IMR-90 (cell line): Measurements from ENCODE around the gene BTBD9. TPM values are rescaled to one million over a fixed set of nuclear protein-coding genes. Genes with fewer than 3 reads are reported as not detected.

Source experiments
- ATAC-seq: fragments of 200-7000 bp; cut with Tn5 transposase; 2 replicates; pipeline ENCODE4 v1.9.1; 2020; ENCODE audit warnings: low read depth, mild to moderate bottlenecking, moderate library complexity
- BruUV-seq: library from RNA; stranded (reverse); fragments of 400-500 nt; replicated peaks from 2 replicates; lab custom pipeline; 2021; lab: Mats Ljungman, UMichigan
- CTCF ChIA-PET: fragments of 300-600 bp; formaldehyde crosslinking; extraction: SDS; loops from one replicate; lab custom pipeline; 2021; ENCODE audit warnings: antibody characterized with exemption; lab: Yijun Ruan, JAX
- POLR2A ChIA-PET: fragments of 300-600 bp; sonication (Branson Sonifier 250); formaldehyde crosslinking; loops from one replicate; lab custom pipeline; 2022; ENCODE audit warnings: antibody characterized with exemption; ENCODE audit not compliant: unreplicated experiment; lab: Charles Lee
- DNase-seq: peaks from one replicate; pipeline ENCODE4 v3.0.0; 2013
- H2AFZ ChIP-seq: replicated peaks from 2 replicates; pipeline ENCODE3; 2013; ENCODE audit warnings: low read length, mild to moderate bottlenecking; ENCODE audit not compliant: poor library complexity
- H2AK5ac ChIP-seq: 2 replicates; pipeline ENCODE4 v1.6.1; 2013; ENCODE audit warnings: low read depth, low read length, inconsistent platforms
- H2AK9ac ChIP-seq: replicated peaks from 2 replicates; pipeline ENCODE3; 2013; ENCODE audit warnings: mild to moderate bottlenecking, low read depth, low read length, moderate library complexity; ENCODE audit not compliant: poor library complexity
- H2BK120ac ChIP-seq: 2 replicates; pipeline ENCODE4 v1.6.1; 2013; ENCODE audit warnings: low read depth, low read length, inconsistent platforms
- H2BK15ac ChIP-seq: 3 replicates; pipeline ENCODE4 v1.6.1; 2013; ENCODE audit warnings: low read depth, low read length, inconsistent platforms
- H2BK20ac ChIP-seq: 2 replicates; pipeline ENCODE4 v1.6.1; 2013; ENCODE audit warnings: low read depth, mild to moderate bottlenecking, inconsistent platforms, low read length, moderate library complexity
- H2BK5ac ChIP-seq: 2 replicates; pipeline ENCODE4 v1.6.1; 2013; ENCODE audit warnings: mild to moderate bottlenecking, low read depth, low read length, inconsistent platforms; ENCODE audit not compliant: poor library complexity, severe bottlenecking
- H3K14ac ChIP-seq: replicated peaks from 2 replicates; pipeline ENCODE4 v1.6.1; 2013; ENCODE audit warnings: low read depth, low read length, inconsistent platforms
- H3K18ac ChIP-seq: 2 replicates; pipeline ENCODE4 v1.6.1; 2013; ENCODE audit warnings: low read depth, low read length, control low read depth
- H3K23ac ChIP-seq: 2 replicates; pipeline ENCODE4 v1.6.1; 2013; ENCODE audit warnings: low read depth, low read length, inconsistent platforms
- H3K27ac ChIP-seq: 2 replicates; pipeline ENCODE4 v1.5.1; 2013; ENCODE audit warnings: mild to moderate bottlenecking, control low read depth, low read length; ENCODE audit not compliant: insufficient read depth
- H3K27me3 ChIP-seq: 2 replicates; pipeline ENCODE4 v1.6.1; 2013; ENCODE audit warnings: low read length; ENCODE audit not compliant: control insufficient read depth, insufficient read depth
- H3K36me3 ChIP-seq: 2 replicates; pipeline ENCODE4 v1.6.1; 2013; ENCODE audit warnings: low read length, mixed read lengths; ENCODE audit not compliant: control insufficient read depth, insufficient read depth
- H3K4ac ChIP-seq: 2 replicates; pipeline ENCODE4 v1.6.1; 2013; ENCODE audit warnings: low read depth, low read length, inconsistent platforms
- H3K4me1 ChIP-seq: 2 replicates; pipeline ENCODE4 v1.6.1; 2013; ENCODE audit warnings: low read length, mixed read lengths; ENCODE audit not compliant: control insufficient read depth, insufficient read depth
- H3K4me2 ChIP-seq: 2 replicates; pipeline ENCODE4 v1.6.1; 2013; ENCODE audit warnings: low read depth, mild to moderate bottlenecking, control low read depth, low read length, moderate library complexity
- H3K4me3 ChIP-seq: 2 replicates; pipeline ENCODE4 v1.5.1; 2013; ENCODE audit warnings: low read depth, mild to moderate bottlenecking, control low read depth, low read length, moderate library complexity; ENCODE audit not compliant: insufficient read depth
- H3K56ac ChIP-seq: 2 replicates; pipeline ENCODE4 v1.6.1; 2013; ENCODE audit warnings: low read length, inconsistent platforms; ENCODE audit not compliant: insufficient read depth; ENCODE audit errors: extremely low read depth
- H3K79me1 ChIP-seq, 2 experiments: 2 replicates each; pipeline ENCODE4 v1.6.1; 2013; ENCODE audit warnings: low read length in 2 of 2, inconsistent platforms in 1 of 2, low read depth in 1 of 2
- H3K9ac ChIP-seq: 2 replicates; pipeline ENCODE4 v1.6.1; 2013; ENCODE audit warnings: low read depth, low read length, control low read depth
- H3K9me1 ChIP-seq: 2 replicates; pipeline ENCODE4 v1.6.1; 2013; ENCODE audit warnings: low read length, inconsistent platforms; ENCODE audit not compliant: insufficient read depth
- H3K9me3 ChIP-seq: 2 replicates; pipeline ENCODE4 v1.6.1; 2013; ENCODE audit warnings: low read length; ENCODE audit not compliant: control insufficient read depth, insufficient read depth
- H4K20me1 ChIP-seq: 2 replicates; pipeline ENCODE4 v1.6.1; 2013; ENCODE audit warnings: low read length, inconsistent platforms; ENCODE audit not compliant: insufficient read depth
- H4K5ac ChIP-seq: 2 replicates; pipeline ENCODE4 v1.6.1; 2013; ENCODE audit warnings: mild to moderate bottlenecking, low read depth, low read length, control low read depth
- H4K8ac ChIP-seq, 2 experiments: 2 replicates each; pipeline ENCODE4 v1.6.1; 2013; ENCODE audit warnings: low read depth in 2 of 2, low read length in 2 of 2, control low read depth in 1 of 2, inconsistent platforms in 1 of 2
- H4K91ac ChIP-seq: 2 replicates; pipeline ENCODE4 v1.6.1; 2013; ENCODE audit warnings: low read depth, low read length, inconsistent platforms; ENCODE audit not compliant: insufficient read depth
- BHLHE40 ChIP-seq: fragments of 150-350 bp; IDR thresholded peaks from 2 replicates; pipeline ENCODE4 v1.6.1; 2016; ENCODE audit warnings: mild to moderate bottlenecking, low read depth, low read length
- CEBPB ChIP-seq: IDR thresholded peaks from 2 replicates; pipeline ENCODE4 v1.6.1; 2012; ENCODE audit warnings: low read depth, low read length, improper control_type of control experiment
- CHD1 ChIP-seq: IDR thresholded peaks from 2 replicates; pipeline ENCODE4 v1.6.1; 2012; ENCODE audit warnings: low read depth, low read length, improper control_type of control experiment
- ELK1 ChIP-seq: fragments of 150-350 bp; IDR thresholded peaks from 2 replicates; pipeline ENCODE4 v1.6.1; 2016; ENCODE audit warnings: low read depth, mild to moderate bottlenecking, low read length, moderate library complexity, borderline replicate concordance
- FOS ChIP-seq: fragments of 150-350 bp; IDR thresholded peaks from 2 replicates; pipeline ENCODE4 v1.6.1; 2016; ENCODE audit warnings: low read depth, low read length
- MAFK ChIP-seq: IDR thresholded peaks from 2 replicates; pipeline ENCODE4 v1.6.1; 2012; ENCODE audit warnings: low read depth, low read length, improper control_type of control experiment
- MAZ ChIP-seq: IDR thresholded peaks from 2 replicates; pipeline ENCODE4 v1.6.1; 2012; ENCODE audit warnings: low read depth, mild to moderate bottlenecking, low read length, improper control_type of control experiment, moderate library complexity, borderline replicate concordance
- MXI1 ChIP-seq: IDR thresholded peaks from 2 replicates; pipeline ENCODE4 v1.6.1; 2012; ENCODE audit warnings: low read depth, mild to moderate bottlenecking, low read length, moderate library complexity, borderline replicate concordance
- NFE2L2 ChIP-seq: fragments of 150-350 bp; IDR thresholded peaks from 2 replicates; pipeline ENCODE4 v1.6.1; 2016; ENCODE audit warnings: low read depth, mild to moderate bottlenecking, low read length
- POLR2A ChIP-seq: IDR thresholded peaks from 2 replicates; pipeline ENCODE4 v1.6.1; 2012; ENCODE audit warnings: mild to moderate bottlenecking, low read depth, low read length
- RAD21 ChIP-seq: IDR thresholded peaks from 2 replicates; pipeline ENCODE4 v1.6.1; 2012; ENCODE audit warnings: low read length, improper control_type of control experiment
- RCOR1 ChIP-seq: IDR thresholded peaks from 2 replicates; pipeline ENCODE4 v1.6.1; 2012; ENCODE audit warnings: mild to moderate bottlenecking, low read length, improper control_type of control experiment; ENCODE audit not compliant: insufficient replicate concordance
- RFX5 ChIP-seq: IDR thresholded peaks from 2 replicates; pipeline ENCODE4 v1.8.0; 2012; ENCODE audit warnings: low read depth, mild to moderate bottlenecking, low read length, moderate library complexity
- SMC3 ChIP-seq: fragments of 150-350 bp; IDR thresholded peaks from 2 replicates; pipeline ENCODE4 v1.6.1; 2016; ENCODE audit warnings: low read depth, mild to moderate bottlenecking, antibody characterized with exemption, low read length, moderate library complexity
- USF2 ChIP-seq: fragments of 150-350 bp; IDR thresholded peaks from 2 replicates; pipeline ENCODE4 v1.6.1; 2017; ENCODE audit warnings: mild to moderate bottlenecking, antibody characterized with exemption, low read length, low read depth
- WGBS, 2 experiments: methylation state at CpG; one replicate each; pipeline versions ENCODE4 v1.1.5 to v1.1.7; 2013; ENCODE audit warnings: missing lambda C conversion rate in 2 of 2; ENCODE audit not compliant: insufficient read length in 1 of 2; ENCODE audit errors: extremely low coverage in 2 of 2; 5-methylcytosine and 5-hydroxymethylcytosine counted together
- dilution Hi-C: fragments of 300-500 bp; cut with HindIII; formaldehyde crosslinking; loops from one replicate; pipeline ENCODE4 v1.14.3; 2018; ENCODE audit warnings: low sequenced_read_pairs; ENCODE audit not compliant: unreplicated experiment
- in situ Hi-C: fragments of 300-500 bp; cut with MboI; formaldehyde crosslinking; loops from 3 replicates; pipeline ENCODE4 v1.14.3; 2019; ENCODE audit warnings: low sequenced_read_pairs, inconsistent platforms, mixed read lengths
- intact Hi-C: fragments of 100-400 bp; cut with micrococcal nuclease; formaldehyde crosslinking; loops from 2 replicates; pipeline ENCODE4 v1.10.0; 2022
- polyA plus RNA-seq, 3 experiments: library from polyadenylated mRNA; depleted of rRNA; stranded (reverse); fragments of >200 nt; gene quantifications; 2 replicates each; pipeline ENCODE4 v1.2.3, GENCODE V29; 2012; ENCODE audit warnings: low replicate concordance in 1 of 3
- total RNA-seq: library from RNA; depleted of rRNA; stranded (reverse); fragments of >200 nt; gene quantifications from 2 replicates; pipeline ENCODE4 v1.2.3, GENCODE V29; 2012
- TF ChIP-seq, protein P1 (sequence below): conservative IDR thresholded peaks from 2 replicates; pipeline ENCODE4 v1.5.1; 2012; ENCODE audit warnings: mild to moderate bottlenecking, low read depth, low read length, improper control_type of control experiment

The BTBD9 gene
- total and polyA plus RNA-seq, 2 of the 4 experiments (the other 2 are of a cell fraction): 4.1 to 22.0 TPM

DNA sequence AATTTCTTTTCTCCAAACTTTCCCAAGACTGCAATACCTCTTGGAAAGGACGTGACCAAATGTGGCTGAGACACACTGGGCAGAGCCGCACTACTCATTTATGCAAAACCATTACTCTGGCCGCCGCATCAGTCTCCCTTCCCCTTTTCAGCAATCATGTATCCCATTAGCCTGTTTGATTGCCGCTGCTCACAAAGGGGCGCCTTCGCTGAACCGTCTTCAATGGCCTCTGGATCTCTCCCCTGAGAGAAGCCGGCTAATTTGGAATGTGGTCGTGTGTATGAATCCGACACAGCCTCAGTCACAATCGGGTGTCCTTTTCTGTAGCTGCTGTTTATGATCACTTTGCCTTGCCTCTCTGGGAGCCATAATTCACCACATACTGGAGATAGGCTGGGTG is 459.1 kb downstream of the BTBD9 start:
- Histone ChIP-seq H4K20me1 (no peaks in the 10 kb centered on the region; the same call in 1 of the 2 replicates), H3K18ac (no peak overlapping the region), H3K4me1 (no peaks in the 10 kb centered on the region), H4K8ac (no peak overlapping the region), H3K4me2 (no peak overlapping the region), H3K27ac (no peak overlapping the region), H2AK9ac (no peak overlapping the region), H4K91ac (no peak overlapping the region), H3K79me1 (no peaks in the 10 kb centered on the region; a peak in 2 of 4 replicates), H3K36me3 (peaks cover 2% of the 10 kb centered on the region; the same call in 1 of the 2 replicates), H3K4me3 (no peak overlapping the region), H3K27me3 (no peaks in the 10 kb centered on the region), H3K4ac (no peak overlapping the region), H3K9ac (no peak overlapping the region), H2AK5ac (no peak overlapping the region), H3K23ac (no peak overlapping the region), H2BK120ac (no peak overlapping the region), H2BK20ac (no peak overlapping the region), H3K56ac (no peak overlapping the region), H3K9me3 (no peaks in the 10 kb centered on the region), H2BK15ac (no peak overlapping the region), H3K9me1 (no peaks in the 10 kb centered on the region; the same call in none of the 2 replicates), H2BK5ac (no peak overlapping the region), H2AFZ (no peak overlapping the region), H4K5ac (no peak overlapping the region), H3K14ac (no peak overlapping the region)
- ChIA-PET POLR2A (no interaction called here), CTCF (no interaction called here)
- intact Hi-C loops (no loop called here), in situ Hi-C loops (no loop called here), dilution Hi-C loops (no loop called here)
- no CpG with 5 or more reads among the region's 12 CpGs for WGBS, 2 experiments
- DNase-seq (no peak), ATAC-seq (no peak)
- BruUV-seq: no TSS peak
- TF ChIP-seq RFX5: no peak
- TF ChIP-seq NFE2L2: no peak
- no peak for TF ChIP-seq USF2
- no peak for TF ChIP-seq POLR2A
- TF ChIP-seq BHLHE40: no peak
- TF ChIP-seq RCOR1: no peak
- no peak for TF ChIP-seq MAFK
- TF ChIP-seq MXI1: no peak
- TF ChIP-seq ELK1: no peak
- TF ChIP-seq MAZ: no peak
- no peak for TF ChIP-seq CHD1
- TF ChIP-seq, protein P1, sequence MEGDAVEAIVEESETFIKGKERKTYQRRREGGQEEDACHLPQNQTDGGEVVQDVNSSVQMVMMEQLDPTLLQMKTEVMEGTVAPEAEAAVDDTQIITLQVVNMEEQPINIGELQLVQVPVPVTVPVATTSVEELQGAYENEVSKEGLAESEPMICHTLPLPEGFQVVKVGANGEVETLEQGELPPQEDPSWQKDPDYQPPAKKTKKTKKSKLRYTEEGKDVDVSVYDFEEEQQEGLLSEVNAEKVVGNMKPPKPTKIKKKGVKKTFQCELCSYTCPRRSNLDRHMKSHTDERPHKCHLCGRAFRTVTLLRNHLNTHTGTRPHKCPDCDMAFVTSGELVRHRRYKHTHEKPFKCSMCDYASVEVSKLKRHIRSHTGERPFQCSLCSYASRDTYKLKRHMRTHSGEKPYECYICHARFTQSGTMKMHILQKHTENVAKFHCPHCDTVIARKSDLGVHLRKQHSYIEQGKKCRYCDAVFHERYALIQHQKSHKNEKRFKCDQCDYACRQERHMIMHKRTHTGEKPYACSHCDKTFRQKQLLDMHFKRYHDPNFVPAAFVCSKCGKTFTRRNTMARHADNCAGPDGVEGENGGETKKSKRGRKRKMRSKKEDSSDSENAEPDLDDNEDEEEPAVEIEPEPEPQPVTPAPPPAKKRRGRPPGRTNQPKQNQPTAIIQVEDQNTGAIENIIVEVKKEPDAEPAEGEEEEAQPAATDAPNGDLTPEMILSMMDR: no peak
- no peak for TF ChIP-seq CEBPB
- no peak for TF ChIP-seq FOS
- no peak for TF ChIP-seq SMC3
- no peak for TF ChIP-seq RAD21
